GM12874 (cell line): ENCODE measurements around the gene TAS2R9.

ENCODE experiments used
- CTCF ChIP-seq: IDR thresholded peaks from 2 replicates; pipeline ENCODE4 v1.5.1; 2011; ENCODE audit warnings: low read depth, mild to moderate bottlenecking, control low read depth, low read length, moderate library complexity; ENCODE audit not compliant: insufficient read depth

TAS2R9 gene

GRCh38 chr12:10801741-10802140 lies 8.2 kb downstream of the TAS2R9 start:
- no peak for TF ChIP-seq CTCF

- TF ChIP-seq CTCF = no peak
Measured at GRCh38 chr12:10794222-10794621, 15.7 kb downstream of the TAS2R9 start.

GRCh38 chr12:10783252-10783651 lies 26.7 kb downstream of the TAS2R9 start:
- TF ChIP-seq CTCF = no peak

GRCh38 chr12:10779103-10779502 lies 30.9 kb downstream of the TAS2R9 start:
- no peak for TF ChIP-seq CTCF

- peak; percentile 19; the same call in 1 of the 2 replicates for TF ChIP-seq CTCF
Measured at GRCh38 chr12:10771132-10771733, 38.7 kb downstream of the TAS2R9 start.

- TF ChIP-seq CTCF = no peak
Measured at GRCh38 chr12:10759657-10760056, 50.3 kb downstream of the TAS2R9 start.
